Nephron progenitor cell (in vitro differentiated cells): ENCODE results near the gene PRODH2.

Source experiments
- DNase-seq: peaks from one replicate; pipeline ENCODE4 v3.0.0; 2021
- H3K27ac Mint-ChIP-seq: 2 replicates; pipeline ENCODE4 v1.8.0; 2021; ENCODE audit warnings: mild to moderate bottlenecking, moderate library complexity, mixed read lengths
- H3K27me3 Mint-ChIP-seq: 2 replicates; pipeline ENCODE4 v1.8.0; 2021; ENCODE audit warnings: mild to moderate bottlenecking, low read depth, mixed read lengths; ENCODE audit not compliant: poor library complexity
- H3K36me3 Mint-ChIP-seq: 2 replicates; pipeline ENCODE4 v1.8.0; 2021; ENCODE audit warnings: low read depth, mixed read lengths
- H3K4me1 Mint-ChIP-seq: 2 replicates; pipeline ENCODE4 v1.8.0; 2021; ENCODE audit warnings: mixed read lengths
- H3K4me3 Mint-ChIP-seq: 2 replicates; pipeline ENCODE4 v1.8.0; 2021; ENCODE audit warnings: mild to moderate bottlenecking, moderate library complexity, mixed read lengths
- H3K9me3 Mint-ChIP-seq: 2 replicates; pipeline ENCODE4 v1.8.0; 2021; ENCODE audit warnings: mild to moderate bottlenecking, moderate library complexity, mixed read lengths
- TF ChIP-seq, protein P1 (sequence below): fragments of 200-600 bp; sonication (generic); IDR thresholded peaks from 2 replicates; pipeline ENCODE4 v1.5.0; 2021; ENCODE audit warnings: antibody characterized with exemption

The PRODH2 gene

DNA sequence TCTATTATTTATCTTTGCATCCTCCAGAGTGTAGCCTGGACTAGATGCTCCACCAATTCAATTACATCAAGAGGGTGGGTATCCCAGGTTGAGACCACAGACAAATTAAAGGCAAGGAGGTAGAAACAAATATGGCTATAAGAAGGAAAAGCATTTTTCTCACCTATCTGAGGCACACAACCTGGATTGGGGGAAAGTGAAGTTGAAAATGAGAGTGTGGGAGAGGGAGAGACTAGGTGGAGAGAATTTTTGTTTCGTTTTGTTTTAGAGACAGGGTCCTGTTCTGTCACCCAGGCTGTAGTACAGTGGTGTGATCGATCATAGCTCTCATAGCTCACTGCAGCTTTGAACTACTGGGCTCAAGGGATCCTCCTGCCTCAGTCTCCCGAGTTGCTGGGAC lies 5.8 kb upstream of the PRODH2 start:
- Mint-ChIP-seq H3K9me3 (no peaks in the 10 kb centered on the region), H3K4me3 (no peak overlapping the region), H3K36me3 (no peaks in the 10 kb centered on the region), H3K27ac (no peak overlapping the region), H3K4me1 (peaks cover 5% of the 10 kb centered on the region), H3K27me3 (peaks cover 44% of the 10 kb centered on the region)
- no peak for DNase-seq
- TF ChIP-seq, protein P1, sequence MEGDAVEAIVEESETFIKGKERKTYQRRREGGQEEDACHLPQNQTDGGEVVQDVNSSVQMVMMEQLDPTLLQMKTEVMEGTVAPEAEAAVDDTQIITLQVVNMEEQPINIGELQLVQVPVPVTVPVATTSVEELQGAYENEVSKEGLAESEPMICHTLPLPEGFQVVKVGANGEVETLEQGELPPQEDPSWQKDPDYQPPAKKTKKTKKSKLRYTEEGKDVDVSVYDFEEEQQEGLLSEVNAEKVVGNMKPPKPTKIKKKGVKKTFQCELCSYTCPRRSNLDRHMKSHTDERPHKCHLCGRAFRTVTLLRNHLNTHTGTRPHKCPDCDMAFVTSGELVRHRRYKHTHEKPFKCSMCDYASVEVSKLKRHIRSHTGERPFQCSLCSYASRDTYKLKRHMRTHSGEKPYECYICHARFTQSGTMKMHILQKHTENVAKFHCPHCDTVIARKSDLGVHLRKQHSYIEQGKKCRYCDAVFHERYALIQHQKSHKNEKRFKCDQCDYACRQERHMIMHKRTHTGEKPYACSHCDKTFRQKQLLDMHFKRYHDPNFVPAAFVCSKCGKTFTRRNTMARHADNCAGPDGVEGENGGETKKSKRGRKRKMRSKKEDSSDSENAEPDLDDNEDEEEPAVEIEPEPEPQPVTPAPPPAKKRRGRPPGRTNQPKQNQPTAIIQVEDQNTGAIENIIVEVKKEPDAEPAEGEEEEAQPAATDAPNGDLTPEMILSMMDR: no peak

DNA sequence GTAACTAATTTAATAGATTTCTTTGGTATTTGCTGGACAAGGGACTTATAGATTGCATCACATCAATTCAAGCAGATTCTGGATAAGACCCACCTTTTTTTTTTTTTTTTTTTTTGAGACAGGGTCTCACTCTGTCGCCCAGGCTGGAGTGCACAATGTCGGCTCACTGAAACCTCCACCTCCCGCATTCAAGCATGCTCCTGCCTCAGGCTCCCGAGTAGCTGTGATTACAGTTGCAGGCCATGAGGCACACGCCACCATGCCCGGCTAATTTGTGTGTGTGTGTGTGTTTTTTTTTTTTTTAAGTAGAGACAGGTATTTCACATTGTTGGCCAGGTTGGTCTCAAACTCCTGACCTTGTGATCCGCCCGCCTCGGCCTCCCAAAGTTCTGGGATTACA lies 4.2 kb upstream of the PRODH2 start:
- H3K36me3 Mint-ChIP-seq: no peaks in the 10 kb centered on the region

DNA sequence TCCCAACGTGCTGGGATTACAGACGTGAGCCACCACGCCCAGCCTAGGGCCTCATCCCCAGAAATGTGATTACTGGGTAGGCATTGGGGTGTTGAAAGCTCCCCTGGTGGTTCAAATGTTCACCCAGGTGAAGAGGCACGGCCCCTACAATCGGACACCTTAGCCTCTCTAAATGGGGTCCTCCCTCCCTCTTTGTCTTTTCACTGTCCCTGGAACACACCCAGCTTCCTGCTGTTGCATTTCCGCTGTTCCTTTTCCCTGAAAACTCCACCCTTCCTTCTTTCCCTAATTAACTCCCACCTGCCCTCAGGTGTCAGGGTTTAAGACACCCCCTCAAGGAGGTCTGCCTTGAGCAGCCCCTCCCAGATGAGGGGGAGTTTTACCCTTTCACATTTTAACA lies 3.6 kb upstream of the PRODH2 start:
- no peak for DNase-seq
- Mint-ChIP-seq H3K4me3 (no peak overlapping the region), H3K27ac (no peak overlapping the region), H3K36me3 (no peaks in the 10 kb centered on the region), H3K4me1 (peaks cover 5% of the 10 kb centered on the region), H3K9me3 (no peaks in the 10 kb centered on the region), H3K27me3 (peaks cover 51% of the 10 kb centered on the region)
- TF ChIP-seq, protein P1: no peak

More for the DNA sequence above, 4.2 kb upstream of the PRODH2 start:
- TF ChIP-seq, protein P1: no peak
- Mint-ChIP-seq H3K9me3 (no peaks in the 10 kb centered on the region), H3K4me3 (no peak overlapping the region), H3K4me1 (peaks cover 5% of the 10 kb centered on the region), H3K27ac (no peak overlapping the region), H3K27me3 (peaks cover 46% of the 10 kb centered on the region)
- no peak for DNase-seq

DNA sequence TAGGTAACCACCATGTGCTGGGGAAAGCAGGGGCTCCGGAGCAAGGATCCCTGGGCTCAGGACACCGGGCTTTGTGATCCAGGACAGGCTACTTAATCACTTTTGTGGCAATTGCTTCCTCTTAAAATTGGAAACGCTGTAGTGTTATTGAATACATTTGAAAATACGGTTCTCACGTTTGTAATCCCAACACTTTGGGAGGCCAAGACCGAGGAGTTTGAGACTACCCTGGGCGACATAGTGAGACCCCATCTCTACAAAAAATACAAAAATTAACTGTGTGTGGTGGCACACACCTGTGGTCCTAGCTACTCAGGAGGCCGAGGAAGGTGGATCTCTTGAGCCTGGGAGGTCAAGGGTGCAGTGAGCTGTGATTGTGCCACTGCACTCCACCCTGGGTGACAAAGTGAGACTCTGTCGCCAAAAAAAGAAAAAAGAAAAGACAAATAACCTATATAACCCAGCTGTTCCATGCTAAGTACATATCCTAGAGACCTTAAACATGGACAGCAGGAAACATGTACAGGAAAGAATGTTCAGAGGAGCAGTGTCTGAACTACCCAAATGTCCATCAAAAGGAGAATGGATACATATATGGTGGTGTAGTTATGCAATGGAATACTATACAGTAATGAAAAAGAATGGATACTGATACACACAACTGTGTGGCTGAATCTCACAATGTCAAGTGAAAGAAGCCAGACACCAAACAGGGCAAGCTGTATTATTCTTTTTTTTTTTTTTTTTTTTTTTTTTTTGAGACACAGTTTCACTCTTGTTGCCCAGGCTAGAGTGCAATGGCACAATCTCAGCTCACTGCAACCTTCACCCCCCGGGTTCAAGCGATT lies 622 bp upstream of the PRODH2 start:
- H3K36me3 Mint-ChIP-seq: no peaks in the 10 kb centered on the region
- peaks cover 61% of the 10 kb centered on the region for H3K27me3 Mint-ChIP-seq
- TF ChIP-seq, protein P1: no peak
- no peaks in the 10 kb centered on the region for H3K4me1 Mint-ChIP-seq
- no peaks in the 10 kb centered on the region for H3K9me3 Mint-ChIP-seq
- DNase-seq: no peak
- no peak overlapping the region for H3K4me3 Mint-ChIP-seq
- H3K27ac Mint-ChIP-seq: no peak overlapping the region

DNA sequence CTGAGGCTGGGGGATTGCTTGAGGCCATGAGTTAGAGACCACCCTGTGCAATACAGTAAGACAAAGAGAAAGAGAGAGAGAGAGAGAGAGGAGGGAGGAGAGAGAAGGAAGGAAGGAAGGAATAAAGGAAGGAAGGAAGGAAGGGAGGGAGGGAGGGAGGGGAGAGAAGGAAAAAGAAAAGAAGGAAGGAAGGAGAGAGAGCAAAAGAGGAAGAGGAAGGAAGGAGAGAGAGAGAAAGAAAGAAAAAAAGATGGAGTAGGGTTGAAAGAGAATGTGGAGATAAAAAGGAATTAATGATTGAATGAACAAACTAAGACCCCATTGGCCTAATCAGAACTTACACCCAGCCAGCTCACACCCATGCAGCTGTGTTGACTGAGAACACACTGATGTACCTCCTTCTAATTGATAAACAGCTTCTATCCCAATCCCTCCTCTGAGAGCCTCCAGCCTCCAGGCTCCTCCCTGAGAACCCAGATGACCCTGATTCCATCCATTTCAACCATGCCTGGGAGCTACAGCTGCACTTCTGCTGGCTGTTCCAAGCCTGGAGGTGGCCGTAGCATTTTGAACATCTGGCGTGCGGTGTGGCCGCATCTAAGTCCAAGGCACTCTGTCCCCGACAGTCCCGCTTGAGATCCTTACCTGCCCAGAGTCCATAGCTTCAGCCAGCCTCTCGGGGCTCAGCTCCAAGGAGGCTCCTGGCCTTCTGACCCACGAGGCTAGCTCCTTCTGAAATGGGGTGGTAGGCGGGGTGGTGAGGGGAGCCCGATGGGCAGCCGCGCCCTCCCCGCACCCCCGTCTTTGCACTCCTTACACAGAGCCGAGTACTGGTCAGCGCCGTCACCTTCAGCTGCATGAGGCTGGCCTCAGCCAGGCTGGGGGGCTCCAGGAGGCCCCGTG lies 1.1 kb downstream of the PRODH2 start:
- DNase-seq: no peak
- H3K27ac Mint-ChIP-seq: no peak overlapping the region
- H3K9me3 Mint-ChIP-seq: no peaks in the 10 kb centered on the region
- H3K27me3 Mint-ChIP-seq: peaks cover 55% of the 10 kb centered on the region
- H3K4me1 Mint-ChIP-seq: no peaks in the 10 kb centered on the region
- H3K4me3 Mint-ChIP-seq: no peak overlapping the region
- H3K36me3 Mint-ChIP-seq: no peaks in the 10 kb centered on the region
- TF ChIP-seq, protein P1: no peak
